Measurements from ENCODE around the gene BEND2. TPM values are rescaled to one million over a fixed set of nuclear protein-coding genes. Genes with fewer than 3 reads are reported as not detected.

BEND2 gene
- total and polyA plus RNA-seq, 2 of the 13 experiments (the other 11 are each of a cell fraction or from before 2014, with no cell fraction given): not detected

DNA sequence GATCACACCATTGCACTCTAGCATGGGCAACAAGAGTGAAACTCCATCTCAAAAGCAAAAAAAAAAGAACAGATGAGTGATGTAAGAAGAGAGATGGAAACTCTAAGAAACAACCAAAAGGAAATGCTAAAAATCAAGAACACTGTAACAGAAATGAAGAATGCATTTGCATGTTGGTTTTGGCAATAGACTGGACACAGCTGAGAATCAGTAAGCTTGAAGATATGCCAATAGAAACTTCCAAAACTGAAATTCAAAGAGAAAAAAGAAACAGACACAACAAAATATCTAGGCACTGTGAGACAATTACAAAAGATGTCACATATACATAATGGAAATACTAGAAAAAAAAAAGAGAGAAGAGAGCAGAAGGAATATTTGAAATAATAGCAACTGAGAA lies 93.7 kb downstream of the BEND2 start:
- ATAC-seq (no peak), DNase-seq (ENCODE audit: low spot score) (no peak), FAIRE-seq (no peak)
- TF ChIP-seq ZNF746 (CRISPR knock-in tag; IDR thresholded peaks at IDR 0.05) (no peak), ISL2 (CRISPR knock-in tag; IDR thresholded peaks at IDR 0.05) (no peak), PHB2 (IDR thresholded peaks at IDR 0.05; ENCODE audit: partially characterized antibody) (no peak), SOX6 (IDR thresholded peaks at IDR 0.05) (no peak), SOX6 (CRISPR knock-in tag; IDR thresholded peaks at IDR 0.05) (no peak), ZBTB3 (CRISPR knock-in tag; IDR thresholded peaks at IDR 0.05; ENCODE audit: borderline replicate concordance, low read depth) (no peak), PCBP1 (IDR thresholded peaks at IDR 0.05; ENCODE audit: borderline replicate concordance, low read depth, low read length) (no peak)
- TF ChIP-seq, protein P1, sequence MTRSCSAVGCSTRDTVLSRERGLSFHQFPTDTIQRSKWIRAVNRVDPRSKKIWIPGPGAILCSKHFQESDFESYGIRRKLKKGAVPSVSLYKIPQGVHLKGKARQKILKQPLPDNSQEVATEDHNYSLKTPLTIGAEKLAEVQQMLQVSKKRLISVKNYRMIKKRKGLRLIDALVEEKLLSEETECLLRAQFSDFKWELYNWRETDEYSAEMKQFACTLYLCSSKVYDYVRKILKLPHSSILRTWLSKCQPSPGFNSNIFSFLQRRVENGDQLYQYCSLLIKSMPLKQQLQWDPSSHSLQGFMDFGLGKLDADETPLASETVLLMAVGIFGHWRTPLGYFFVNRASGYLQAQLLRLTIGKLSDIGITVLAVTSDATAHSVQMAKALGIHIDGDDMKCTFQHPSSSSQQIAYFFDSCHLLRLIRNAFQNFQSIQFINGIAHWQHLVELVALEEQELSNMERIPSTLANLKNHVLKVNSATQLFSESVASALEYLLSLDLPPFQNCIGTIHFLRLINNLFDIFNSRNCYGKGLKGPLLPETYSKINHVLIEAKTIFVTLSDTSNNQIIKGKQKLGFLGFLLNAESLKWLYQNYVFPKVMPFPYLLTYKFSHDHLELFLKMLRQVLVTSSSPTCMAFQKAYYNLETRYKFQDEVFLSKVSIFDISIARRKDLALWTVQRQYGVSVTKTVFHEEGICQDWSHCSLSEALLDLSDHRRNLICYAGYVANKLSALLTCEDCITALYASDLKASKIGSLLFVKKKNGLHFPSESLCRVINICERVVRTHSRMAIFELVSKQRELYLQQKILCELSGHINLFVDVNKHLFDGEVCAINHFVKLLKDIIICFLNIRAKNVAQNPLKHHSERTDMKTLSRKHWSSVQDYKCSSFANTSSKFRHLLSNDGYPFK (CRISPR knock-in tag; IDR thresholded peaks at IDR 0.05; ENCODE audit: borderline replicate concordance): no peak
- TF ChIP-seq, protein P2, sequence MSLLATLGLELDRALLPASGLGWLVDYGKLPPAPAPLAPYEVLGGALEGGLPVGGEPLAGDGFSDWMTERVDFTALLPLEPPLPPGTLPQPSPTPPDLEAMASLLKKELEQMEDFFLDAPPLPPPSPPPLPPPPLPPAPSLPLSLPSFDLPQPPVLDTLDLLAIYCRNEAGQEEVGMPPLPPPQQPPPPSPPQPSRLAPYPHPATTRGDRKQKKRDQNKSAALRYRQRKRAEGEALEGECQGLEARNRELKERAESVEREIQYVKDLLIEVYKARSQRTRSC (CRISPR knock-in tag; IDR thresholded peaks at IDR 0.05; ENCODE audit: low read depth): no peak
- TF ChIP-seq, protein P3, sequence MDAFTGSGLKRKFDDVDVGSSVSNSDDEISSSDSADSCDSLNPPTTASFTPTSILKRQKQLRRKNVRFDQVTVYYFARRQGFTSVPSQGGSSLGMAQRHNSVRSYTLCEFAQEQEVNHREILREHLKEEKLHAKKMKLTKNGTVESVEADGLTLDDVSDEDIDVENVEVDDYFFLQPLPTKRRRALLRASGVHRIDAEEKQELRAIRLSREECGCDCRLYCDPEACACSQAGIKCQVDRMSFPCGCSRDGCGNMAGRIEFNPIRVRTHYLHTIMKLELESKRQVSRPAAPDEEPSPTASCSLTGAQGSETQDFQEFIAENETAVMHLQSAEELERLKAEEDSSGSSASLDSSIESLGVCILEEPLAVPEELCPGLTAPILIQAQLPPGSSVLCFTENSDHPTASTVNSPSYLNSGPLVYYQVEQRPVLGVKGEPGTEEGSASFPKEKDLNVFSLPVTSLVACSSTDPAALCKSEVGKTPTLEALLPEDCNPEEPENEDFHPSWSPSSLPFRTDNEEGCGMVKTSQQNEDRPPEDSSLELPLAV (CRISPR knock-in tag; conservative IDR thresholded peaks at IDR 0.05; ENCODE audit: low read depth): no peak
- intact Hi-C loops (cut with micrococcal nuclease; ENCODE audit: unreplicated experiment) (no loop called here), in situ Hi-C loops (cut with HindIII; ENCODE audit: extremely low pct_ligation_motif_present, low pct_unique_long_range_greater_than_20kb) (no loop called here)
- Histone ChIP-seq H3K9ac (ENCODE audit: insufficient read depth, low read depth, low read length) (no peak overlapping the region), H3K36me3 (replicated peaks in 1 of 2; ENCODE audit: control insufficient read depth in 1 of 2, insufficient read depth in 2 of 2, low read length in 2 of 2) (no peaks in the 10 kb centered on the region), H3K4me2 (ENCODE audit: low read depth, low read length) (no peak overlapping the region), H3K27me3 (ENCODE audit: control insufficient read depth in 1 of 2, insufficient read depth in 2 of 2, low read length in 2 of 2) (no peaks in the 10 kb centered on the region), H2AFZ (ENCODE audit: low read length) (no peak overlapping the region), H4K20me1 (ENCODE audit: insufficient read depth, low read length) (no peaks in the 10 kb centered on the region), H3K27ac (ENCODE audit: extremely low read length, insufficient read depth, low read length) (no peak overlapping the region), H3K9me3 (ENCODE audit: low read length) (no peaks in the 10 kb centered on the region), H3K4me3 (replicated peaks in 1 of 3; ENCODE audit: insufficient read depth in 1 of 3, low read depth in 2 of 3, low read length in 3 of 3) (no peak overlapping the region), H3K4me1 (ENCODE audit: insufficient read depth, low read length) (no peaks in the 10 kb centered on the region), H3K79me2 (ENCODE audit: insufficient read depth, low read length) (no peaks in the 10 kb centered on the region)
- CTCF ChIA-PET (ENCODE audit: low intra/inter-chr PET ratio, low total read pairs): no interaction called here
- no TSS peak for BruUV-seq (replicated peaks)
- POLR2A ChIA-PET: no interaction called here
